Uterus (tissue), 2 donors: ENCODE measurements around the gene CLMN.

ENCODE experiments used
- POLR2A ChIP-seq, 2 donors: fragments of 450-650 bp; IDR thresholded peaks; one replicate each; pipeline ENCODE4 v1.6.1; 2016; ENCODE audit warnings: antibody characterized with exemption in 2 of 2, mild to moderate bottlenecking in 1 of 2, moderate library complexity in 1 of 2
- TF ChIP-seq, protein P1 (sequence below), 4 experiments: fragments of 200-600 bp in 2 of 4; fragments of 450-650 bp in 2 of 4; sonication (generic) in 2 of 4; IDR thresholded peaks; one replicate each; pipeline ENCODE4 v1.5.1; 2016 to 2019; ENCODE audit warnings: antibody characterized with exemption in 4 of 4, mild to moderate bottlenecking in 2 of 4, moderate library complexity in 1 of 4

DNA sequence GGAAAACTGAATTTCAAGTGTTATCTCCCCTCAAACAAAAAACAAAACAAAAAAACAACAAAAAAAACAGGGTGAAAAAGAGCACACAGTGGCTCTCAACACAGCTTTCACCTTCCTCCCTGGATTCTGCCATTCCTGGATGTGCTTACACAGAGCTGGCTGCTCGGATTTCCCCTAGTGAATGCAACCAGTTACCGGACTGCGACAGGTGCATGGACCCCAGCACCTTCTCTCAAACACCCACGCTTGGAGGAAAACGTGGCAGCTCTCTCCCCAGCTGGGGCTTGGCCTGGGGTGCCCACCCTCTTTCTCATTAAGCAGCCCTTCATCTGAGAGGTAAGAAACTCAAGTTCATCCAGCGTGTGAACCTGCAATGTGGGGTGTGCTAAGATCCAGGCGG lies 128.9 kb downstream of the CLMN start:
- TF ChIP-seq, protein P1, sequence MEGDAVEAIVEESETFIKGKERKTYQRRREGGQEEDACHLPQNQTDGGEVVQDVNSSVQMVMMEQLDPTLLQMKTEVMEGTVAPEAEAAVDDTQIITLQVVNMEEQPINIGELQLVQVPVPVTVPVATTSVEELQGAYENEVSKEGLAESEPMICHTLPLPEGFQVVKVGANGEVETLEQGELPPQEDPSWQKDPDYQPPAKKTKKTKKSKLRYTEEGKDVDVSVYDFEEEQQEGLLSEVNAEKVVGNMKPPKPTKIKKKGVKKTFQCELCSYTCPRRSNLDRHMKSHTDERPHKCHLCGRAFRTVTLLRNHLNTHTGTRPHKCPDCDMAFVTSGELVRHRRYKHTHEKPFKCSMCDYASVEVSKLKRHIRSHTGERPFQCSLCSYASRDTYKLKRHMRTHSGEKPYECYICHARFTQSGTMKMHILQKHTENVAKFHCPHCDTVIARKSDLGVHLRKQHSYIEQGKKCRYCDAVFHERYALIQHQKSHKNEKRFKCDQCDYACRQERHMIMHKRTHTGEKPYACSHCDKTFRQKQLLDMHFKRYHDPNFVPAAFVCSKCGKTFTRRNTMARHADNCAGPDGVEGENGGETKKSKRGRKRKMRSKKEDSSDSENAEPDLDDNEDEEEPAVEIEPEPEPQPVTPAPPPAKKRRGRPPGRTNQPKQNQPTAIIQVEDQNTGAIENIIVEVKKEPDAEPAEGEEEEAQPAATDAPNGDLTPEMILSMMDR (IDR thresholded peaks at IDR 0.05), result no peak
- no peak for TF ChIP-seq POLR2A (IDR thresholded peaks at IDR 0.05)
